GM12878 (cell line): Measurements from ENCODE around the gene LILRB5. TPM values are rescaled to one million over a fixed set of nuclear protein-coding genes. Genes with fewer than 3 reads are reported as not detected.
A peak's percentile ranks its signal among the peaks of the same experiment; 100 is the strongest.

Experiments used
- ATAC-seq: fragments of 200-7000 bp; cut with Tn5 transposase; 3 replicates; pipeline ENCODE4 v1.9.1; 2020; ENCODE audit warnings: mild to moderate bottlenecking, moderate library complexity
- BruUV-seq: library from RNA; stranded (reverse); fragments of 400-500 nt; replicated peaks from 2 replicates; lab custom pipeline; 2021; lab: Mats Ljungman, UMichigan
- CTCF ChIA-PET: fragments of 300-600 bp; sonication (Branson Sonifier 250); formaldehyde crosslinking; extraction: SDS; loops from one replicate; lab custom pipeline; 2021; ENCODE audit warnings: inconsistent platforms; lab: Yijun Ruan, JAX
- POLR2A ChIA-PET: fragments of 350-600 bp; formaldehyde crosslinking; extraction: SDS; loops from one replicate; lab custom pipeline; 2021; ENCODE audit warnings: inconsistent platforms; lab: Charles Lee
- RAD21 ChIA-PET: fragments of 300-600 bp; sonication (Branson Sonifier 250); formaldehyde crosslinking; loops from one replicate; lab custom pipeline; 2023; ENCODE audit warnings: antibody characterized with exemption; ENCODE audit not compliant: unreplicated experiment; lab: Charles Lee
- SMC1A ChIA-PET: fragments of 300-600 bp; sonication (Branson Sonifier 250); formaldehyde crosslinking; loops from one replicate; lab custom pipeline; 2023; ENCODE audit not compliant: unreplicated experiment, uncharacterized antibody; lab: Charles Lee
- DNase-seq: peaks from one replicate; pipeline ENCODE4 v3.0.0-alpha.2; 2011; ENCODE audit warnings: low read depth, low spot score
- FAIRE-seq: peaks from 3 replicates; lab custom pipeline; 2011; peaks lifted over from hg19 to GRCh38; lab: Jason Lieb, UNC
- H2AFZ ChIP-seq: 2 replicates; pipeline ENCODE4 v1.6.0; 2011; ENCODE audit warnings: low read depth, low read length, control low read depth; ENCODE audit not compliant: control insufficient read depth
- H3K27ac ChIP-seq: 2 replicates; pipeline ENCODE4 v1.5.1; 2011; ENCODE audit warnings: control low read depth; ENCODE audit not compliant: control insufficient read depth, insufficient read depth
- H3K27me3 ChIP-seq, 2 experiments: replicated peaks in 1 of 2; 2 replicates each; pipeline versions ENCODE4 v1.6.0 to v1.6.1; 2011; ENCODE audit warnings: low read length in 1 of 2; ENCODE audit not compliant: control insufficient read depth in 2 of 2, insufficient read depth in 2 of 2
- H3K36me3 ChIP-seq, 2 experiments: 2 replicates each; pipeline ENCODE4 v1.5.1; 2011; ENCODE audit warnings: low read length in 1 of 2; ENCODE audit not compliant: control insufficient read depth in 2 of 2, insufficient read depth in 2 of 2
- H3K4me1 ChIP-seq: 2 replicates; pipeline ENCODE4 v1.6.1; 2011; ENCODE audit warnings: mild to moderate bottlenecking, low read length, moderate library complexity, mixed read lengths; ENCODE audit not compliant: control insufficient read depth, insufficient read depth
- H3K4me2 ChIP-seq: 2 replicates; pipeline ENCODE4 v1.6.0; 2011; ENCODE audit warnings: control low read depth; ENCODE audit not compliant: control insufficient read depth, insufficient read depth
- H3K4me3 ChIP-seq: fragments of 200-600 bp; sonication (generic); 2 replicates; pipeline ENCODE4 v1.5.1; 2016
- H3K79me2 ChIP-seq: 2 replicates; pipeline ENCODE4 v1.6.0; 2011; ENCODE audit warnings: low read length; ENCODE audit not compliant: control insufficient read depth, insufficient read depth
- H3K9ac ChIP-seq: 2 replicates; pipeline ENCODE4 v1.8.0; 2011; ENCODE audit warnings: low read length, control low read depth, mixed read lengths; ENCODE audit not compliant: control insufficient read depth, insufficient read depth
- H3K9me3 ChIP-seq: replicated peaks from 3 replicates; pipeline ENCODE4 v1.5.1; 2011; ENCODE audit warnings: mild to moderate bottlenecking, low read length; ENCODE audit not compliant: control insufficient read depth, insufficient read depth
- H4K20me1 ChIP-seq: 2 replicates; pipeline ENCODE4 v1.6.0; 2011; ENCODE audit not compliant: control insufficient read depth, insufficient read depth
- BHLHE40 ChIP-seq, 2 experiments: fragments of 450-650 bp in 1 of 2; IDR thresholded peaks; 2 replicates each; pipeline ENCODE4 v1.6.1; 2011 to 2017; ENCODE audit warnings: low read depth in 2 of 2, borderline replicate concordance in 1 of 2, improper control_type of control experiment in 1 of 2, low read length in 1 of 2, mild to moderate bottlenecking in 1 of 2
- CBFB ChIP-seq: IDR thresholded peaks from 2 replicates; pipeline ENCODE4 v1.6.1; 2016; ENCODE audit warnings: antibody characterized with exemption, low read depth
- CHD2 ChIP-seq: IDR thresholded peaks from 2 replicates; pipeline ENCODE4 v1.6.1; 2011; ENCODE audit warnings: low read depth, low read length, improper control_type of control experiment, borderline replicate concordance
- MYB ChIP-seq: fragments of 150-350 bp; IDR thresholded peaks from 2 replicates; pipeline ENCODE4 v1.6.1; 2014; ENCODE audit warnings: mild to moderate bottlenecking, low read depth, low read length, borderline replicate concordance
- NFXL1 ChIP-seq: fragments of 450-650 bp; IDR thresholded peaks from 2 replicates; pipeline ENCODE4 v1.6.1; 2017; ENCODE audit warnings: antibody characterized with exemption, mild to moderate bottlenecking, borderline replicate concordance
- RAD21 ChIP-seq: IDR thresholded peaks from 2 replicates; pipeline ENCODE4 v1.6.1; 2011; ENCODE audit warnings: mild to moderate bottlenecking, low read depth, low read length, moderate library complexity; ENCODE audit not compliant: insufficient read depth
- RAD51 ChIP-seq: fragments of 450-650 bp; IDR thresholded peaks from 2 replicates; pipeline ENCODE4 v1.6.1; 2016; ENCODE audit warnings: moderate library complexity, mild to moderate bottlenecking, inconsistent platforms
- RBBP5 ChIP-seq: fragments of 200-600 bp; sonication (generic); conservative IDR thresholded peaks from 2 replicates; pipeline ENCODE4 v1.6.1; 2016
- RCOR1 ChIP-seq: conservative IDR thresholded peaks from 2 replicates; pipeline ENCODE4 v1.6.1; 2012; ENCODE audit warnings: low read depth, low read length, improper control_type of control experiment
- RUNX3 ChIP-seq: IDR thresholded peaks from 2 replicates; pipeline ENCODE4 v1.6.1; 2012; ENCODE audit warnings: low read length, inconsistent platforms
- SMAD1 ChIP-seq: fragments of 450-650 bp; IDR thresholded peaks from 2 replicates; pipeline ENCODE4 v1.6.1; 2018; ENCODE audit warnings: mild to moderate bottlenecking, low read depth; ENCODE audit not compliant: partially characterized antibody
- SMARCA5 ChIP-seq: fragments of 450-650 bp; IDR thresholded peaks from 2 replicates; pipeline ENCODE4 v1.6.1; 2017; ENCODE audit warnings: mild to moderate bottlenecking
- SPI1 ChIP-seq: IDR thresholded peaks from 2 replicates; pipeline ENCODE4 v1.6.1; 2011; ENCODE audit warnings: low read depth, mild to moderate bottlenecking, low read length, moderate library complexity, borderline replicate concordance; ENCODE audit not compliant: insufficient read depth
- TCF7 ChIP-seq: IDR thresholded peaks from 2 replicates; pipeline ENCODE4 v1.6.1; 2014; ENCODE audit warnings: antibody characterized with exemption, borderline replicate concordance
- ZNF274 ChIP-seq: IDR thresholded peaks from one replicate; pipeline ENCODE4 v1.8.0; 2011; ENCODE audit not compliant: insufficient read length, insufficient read depth
- WGBS: methylation state at CpG from one replicate; pipeline ENCODE4 v1.1.6; 2016; ENCODE audit warnings: low lambda C conversion rate; ENCODE audit not compliant: insufficient replicate concordance, insufficient coverage; ENCODE audit errors: missing lambda C conversion rate; 5-methylcytosine and 5-hydroxymethylcytosine counted together
- in situ Hi-C: fragments of 300-500 bp; cut with MboI; formaldehyde crosslinking; loops from 9 replicates; pipeline ENCODE4 v1.14.3; 2018; ENCODE audit warnings: mixed read lengths
- intact Hi-C: fragments of 100-400 bp; cut with micrococcal nuclease; formaldehyde crosslinking; loops from one replicate; pipeline ENCODE4 v1.14.2; 2022; ENCODE audit not compliant: unreplicated experiment
- polyA plus RNA-seq, 11 experiments: library from polyadenylated mRNA; depleted of rRNA in 4 of 11; unstranded in 6 of 11; stranded (reverse) in 5 of 11; fragments of >200 nt; fragmentation: Nextera tagmentation in 4 of 11; fragmentation: Illumina TruSeq in 1 of 11; extraction: Ambion mirVana in 4 of 11; extraction: Trizol in 1 of 11; gene quantifications; 1 replicate in 1 of 11; 2 replicates in 10 of 11; pipeline versions ENCODE4 v1.2.1 to v1.2.3, GENCODE V29; 2011 to 2016; ENCODE audit warnings: inconsistent platforms in 2 of 11, missing spikeins in 2 of 11, low read depth in 1 of 11
- total RNA-seq, 4 experiments: library from RNA; depleted of rRNA in 3 of 4; stranded (reverse); fragments of >200 nt in 3 of 4; fragmentation: Illumina TruSeq in 1 of 4; extraction: Trizol in 1 of 4; gene quantifications; 2 replicates each; pipeline versions ENCODE4 v1.2.1 to v1.2.3, GENCODE V29; 2013 to 2021
- TF ChIP-seq, protein P1 (sequence below): IDR thresholded peaks from 2 replicates; pipeline ENCODE4 v1.6.1; 2012; ENCODE audit warnings: low read length, inconsistent platforms
- TF ChIP-seq, protein P2 (sequence below): fragments of 450-650 bp; formaldehyde crosslinking; IDR thresholded peaks from 2 replicates; pipeline ENCODE4 v1.4.0; 2022; ENCODE audit warnings: mild to moderate bottlenecking, moderate library complexity
- TF ChIP-seq, protein P3 (sequence below): fragments of 450-650 bp; IDR thresholded peaks from 2 replicates; pipeline ENCODE4 v1.6.1; 2018; ENCODE audit warnings: mild to moderate bottlenecking, low read depth, moderate library complexity; ENCODE audit not compliant: partially characterized antibody

Gene LILRB5
- total and polyA plus RNA-seq, 10 of the 15 experiments (the other 5 are each of a cell fraction or from before 2014, with no cell fraction given) = 0.01 to 0.13 TPM; not detected in 8

DNA sequence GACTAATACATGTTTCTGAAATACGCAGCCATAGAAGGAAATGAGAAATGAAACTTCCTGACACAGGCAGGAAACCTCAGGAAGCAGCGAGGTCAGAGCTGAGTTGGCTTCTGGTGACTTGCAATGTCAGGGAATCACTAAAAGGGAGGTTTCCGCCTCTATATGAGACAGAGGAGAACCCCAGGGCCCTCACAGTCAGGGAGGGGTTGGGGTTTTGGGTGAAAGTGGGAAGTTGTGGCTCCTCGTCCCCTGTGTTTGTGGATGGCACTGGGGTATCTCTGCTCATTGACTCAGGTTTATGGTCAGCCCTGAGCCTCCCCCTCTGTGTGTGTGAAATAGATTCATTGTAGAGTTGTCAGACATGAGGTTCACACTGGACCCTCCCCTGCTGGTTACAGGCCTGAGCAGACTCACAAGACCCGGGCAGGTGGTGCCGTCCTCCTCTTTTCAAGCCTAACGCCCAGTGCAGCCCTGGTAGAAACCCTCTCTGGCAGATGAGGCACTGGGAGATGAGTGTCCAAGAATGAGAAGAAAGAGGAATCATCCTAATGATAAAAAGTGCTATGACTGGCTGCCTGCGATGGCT is 9.0 kb downstream of the LILRB5 start:
- no peaks in the 10 kb centered on the region for H4K20me1 ChIP-seq
- H3K27ac ChIP-seq = no peak overlapping the region
- WGBS = 38% methylated on average over 8 of the region's 8 CpGs
- FAIRE-seq (no peak), ATAC-seq (peak; percentile 25), DNase-seq (no peak)
- ChIA-PET SMC1A (no interaction called here), POLR2A (no interaction called here), CTCF (no interaction called here), RAD21 (no interaction called here)
- intact Hi-C loops (no loop called here), in situ Hi-C loops (no loop called here)
- H2AFZ ChIP-seq = no peak overlapping the region
- H3K9ac ChIP-seq = no peak overlapping the region
- H3K36me3 ChIP-seq = no peaks in the 10 kb centered on the region
- no peaks in the 10 kb centered on the region; the same call in 1 of the 2 replicates for H3K4me1 ChIP-seq
- no peak overlapping the region for H3K4me2 ChIP-seq
- BruUV-seq = no TSS peak
- no peak overlapping the region for H3K4me3 ChIP-seq
- H3K27me3 ChIP-seq = peaks cover 0 to 2% of the 10 kb centered on the region in 2 experiments; a peak in 1 of 4 replicates
- no peaks in the 10 kb centered on the region for H3K79me2 ChIP-seq
- no peaks in the 10 kb centered on the region for H3K9me3 ChIP-seq
- TF ChIP-seq TCF7 (no peak), BHLHE40 (IDR thresholded peaks at IDR 0.05; ENCODE audit: borderline replicate concordance in 1 of 2, low read depth in 2 of 2, low read length in 1 of 2) (no peak), RAD51 (no peak), SMAD1 (no peak), NFXL1 (no peak), SMARCA5 (no peak), CHD2 (no peak), MYB (no peak), CBFB (no peak), ZNF274 (no peak), RAD21 (no peak), RBBP5 (no peak), RUNX3 (0 out of 2 replicates have a peak, but pooled peaks have one; percentile 12), RCOR1 (no peak), SPI1 (peak; percentile 25; the same call in 1 of the 2 replicates)
- TF ChIP-seq, protein P1, sequence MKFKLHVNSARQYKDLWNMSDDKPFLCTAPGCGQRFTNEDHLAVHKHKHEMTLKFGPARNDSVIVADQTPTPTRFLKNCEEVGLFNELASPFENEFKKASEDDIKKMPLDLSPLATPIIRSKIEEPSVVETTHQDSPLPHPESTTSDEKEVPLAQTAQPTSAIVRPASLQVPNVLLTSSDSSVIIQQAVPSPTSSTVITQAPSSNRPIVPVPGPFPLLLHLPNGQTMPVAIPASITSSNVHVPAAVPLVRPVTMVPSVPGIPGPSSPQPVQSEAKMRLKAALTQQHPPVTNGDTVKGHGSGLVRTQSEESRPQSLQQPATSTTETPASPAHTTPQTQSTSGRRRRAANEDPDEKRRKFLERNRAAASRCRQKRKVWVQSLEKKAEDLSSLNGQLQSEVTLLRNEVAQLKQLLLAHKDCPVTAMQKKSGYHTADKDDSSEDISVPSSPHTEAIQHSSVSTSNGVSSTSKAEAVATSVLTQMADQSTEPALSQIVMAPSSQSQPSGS = no peak
- TF ChIP-seq, protein P2, sequence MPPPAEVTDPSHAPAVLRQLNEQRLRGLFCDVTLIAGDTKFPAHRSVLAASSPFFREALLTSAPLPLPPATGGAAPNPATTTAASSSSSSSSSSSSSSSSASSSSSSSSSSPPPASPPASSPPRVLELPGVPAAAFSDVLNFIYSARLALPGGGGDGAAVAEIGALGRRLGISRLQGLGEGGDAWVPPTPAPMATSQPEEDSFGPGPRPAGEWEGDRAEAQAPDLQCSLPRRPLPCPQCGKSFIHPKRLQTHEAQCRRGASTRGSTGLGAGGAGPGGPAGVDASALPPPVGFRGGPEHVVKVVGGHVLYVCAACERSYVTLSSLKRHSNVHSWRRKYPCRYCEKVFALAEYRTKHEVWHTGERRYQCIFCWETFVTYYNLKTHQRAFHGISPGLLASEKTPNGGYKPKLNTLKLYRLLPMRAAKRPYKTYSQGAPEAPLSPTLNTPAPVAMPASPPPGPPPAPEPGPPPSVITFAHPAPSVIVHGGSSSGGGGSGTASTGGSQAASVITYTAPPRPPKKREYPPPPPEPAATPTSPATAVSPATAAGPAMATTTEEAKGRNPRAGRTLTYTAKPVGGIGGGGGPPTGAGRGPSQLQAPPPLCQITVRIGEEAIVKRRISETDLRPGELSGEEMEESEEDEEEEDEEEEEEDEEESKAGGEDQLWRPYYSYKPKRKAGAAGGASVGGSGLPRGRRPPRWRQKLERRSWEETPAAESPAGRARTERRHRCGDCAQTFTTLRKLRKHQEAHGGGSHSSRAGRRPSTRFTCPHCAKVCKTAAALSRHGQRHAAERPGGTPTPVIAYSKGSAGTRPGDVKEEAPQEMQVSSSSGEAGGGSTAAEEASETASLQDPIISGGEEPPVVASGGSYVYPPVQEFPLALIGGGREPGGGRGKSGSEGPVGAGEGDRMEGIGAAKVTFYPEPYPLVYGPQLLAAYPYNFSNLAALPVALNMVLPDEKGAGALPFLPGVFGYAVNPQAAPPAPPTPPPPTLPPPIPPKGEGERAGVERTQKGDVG (CRISPR knock-in tag) = no peak
- TF ChIP-seq, protein P3, sequence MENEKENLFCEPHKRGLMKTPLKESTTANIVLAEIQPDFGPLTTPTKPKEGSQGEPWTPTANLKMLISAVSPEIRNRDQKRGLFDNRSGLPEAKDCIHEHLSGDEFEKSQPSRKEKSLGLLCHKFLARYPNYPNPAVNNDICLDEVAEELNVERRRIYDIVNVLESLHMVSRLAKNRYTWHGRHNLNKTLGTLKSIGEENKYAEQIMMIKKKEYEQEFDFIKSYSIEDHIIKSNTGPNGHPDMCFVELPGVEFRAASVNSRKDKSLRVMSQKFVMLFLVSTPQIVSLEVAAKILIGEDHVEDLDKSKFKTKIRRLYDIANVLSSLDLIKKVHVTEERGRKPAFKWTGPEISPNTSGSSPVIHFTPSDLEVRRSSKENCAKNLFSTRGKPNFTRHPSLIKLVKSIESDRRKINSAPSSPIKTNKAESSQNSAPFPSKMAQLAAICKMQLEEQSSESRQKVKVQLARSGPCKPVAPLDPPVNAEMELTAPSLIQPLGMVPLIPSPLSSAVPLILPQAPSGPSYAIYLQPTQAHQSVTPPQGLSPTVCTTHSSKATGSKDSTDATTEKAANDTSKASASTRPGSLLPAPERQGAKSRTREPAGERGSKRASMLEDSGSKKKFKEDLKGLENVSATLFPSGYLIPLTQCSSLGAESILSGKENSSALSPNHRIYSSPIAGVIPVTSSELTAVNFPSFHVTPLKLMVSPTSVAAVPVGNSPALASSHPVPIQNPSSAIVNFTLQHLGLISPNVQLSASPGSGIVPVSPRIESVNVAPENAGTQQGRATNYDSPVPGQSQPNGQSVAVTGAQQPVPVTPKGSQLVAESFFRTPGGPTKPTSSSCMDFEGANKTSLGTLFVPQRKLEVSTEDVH = no peak
